Heart right ventricle (tissue), 16 donors: ENCODE data around the gene GINS1. TPM values are rescaled to one million over a fixed set of nuclear protein-coding genes. Genes with fewer than 3 reads are reported as not detected.

Source experiments
- ATAC-seq, 8 donors: fragments of 200-7000 bp; cut with Tn5 transposase; one replicate each; pipeline ENCODE4 v1.9.1; 2020; ENCODE audit warnings: mild to moderate bottlenecking in 8 of 8, moderate library complexity in 8 of 8, moderate number of reproducible peaks in 1 of 8
- DNase-seq, 2 donors: peaks; one replicate each; pipeline ENCODE4 v3.0.0-alpha.2; 2020
- H3K27ac ChIP-seq, 10 donors: fragments of 200-600 bp; sonication (generic) in 2 of 10; one replicate each; pipeline versions ENCODE4 v1.5.0 to v1.8.0; 2020 to 2022; ENCODE audit warnings: mild to moderate bottlenecking in 3 of 10
- H3K27me3 ChIP-seq, 7 donors: fragments of 200-600 bp; one replicate each; pipeline ENCODE4 v1.8.0; 2021 to 2022; ENCODE audit warnings: mild to moderate bottlenecking in 2 of 7
- H3K36me3 ChIP-seq, 9 donors: fragments of 200-600 bp; sonication (generic) in 1 of 9; one replicate each; pipeline versions ENCODE4 v1.5.0 to v1.8.0; 2020 to 2022; ENCODE audit warnings: mild to moderate bottlenecking in 2 of 9
- H3K4me1 ChIP-seq, 9 donors: fragments of 200-600 bp; sonication (generic) in 1 of 9; one replicate each; pipeline versions ENCODE4 v1.5.0 to v1.8.0; 2020 to 2022; ENCODE audit warnings: mild to moderate bottlenecking in 4 of 9
- H3K4me3 ChIP-seq, 10 donors: fragments of 200-600 bp; sonication (generic) in 2 of 10; one replicate each; pipeline versions ENCODE4 v1.5.0 to v1.8.0; 2020 to 2022; ENCODE audit warnings: mild to moderate bottlenecking in 7 of 10, moderate library complexity in 2 of 10
- H3K9me3 ChIP-seq, 11 donors: fragments of 200-600 bp in 10 of 11; sonication (generic) in 2 of 11; one replicate each; pipeline versions ENCODE4 v1.5.0 to v1.8.0; 2013 to 2022; ENCODE audit warnings: mild to moderate bottlenecking in 2 of 11, control low read depth in 1 of 11, moderate library complexity in 1 of 11
- WGBS, 2 donors: extraction: QIAGEN DNeasy Blood & Tissue Kit; methylation state at CpG; one replicate each; pipeline ENCODE4 v1.1.7; 2013; ENCODE audit warnings: inconsistent platforms in 1 of 2; 5-methylcytosine and 5-hydroxymethylcytosine counted together
- intact Hi-C, 10 donors: fragments of 100-400 bp; cut with DNase I; formaldehyde crosslinking; loops; one replicate each; pipeline versions ENCODE4 v1.11.1 to v1.14.2; 2022
- polyA plus RNA-seq, 2 donors: library from polyadenylated mRNA; stranded (reverse); fragments of 200-250 nt; gene quantifications; one replicate each; pipeline ENCODE4 v1.2.3, GENCODE V29; 2013
- total RNA-seq, 10 donors: library from RNA; stranded (reverse); fragmentation: NEBNext Ultra II Directional in 3 of 10; extraction: Animal tissue kit (Norgen Biotek cat#: 25700) in 3 of 10; gene quantifications; one replicate each; pipeline versions ENCODE4 v1.2.1 to v1.2.4, GENCODE V29; 2021 to 2023
- TF ChIP-seq, protein P1 (sequence below), 9 donors: fragments of 200-600 bp; sonication (generic) in 2 of 9; IDR thresholded peaks; one replicate each; pipeline versions ENCODE4 v1.5.0 to v1.8.0; 2021 to 2022; ENCODE audit warnings: antibody characterized with exemption in 9 of 9, mild to moderate bottlenecking in 5 of 9, moderate library complexity in 1 of 9
- donor health status: Arrhythmogenic right ventricular cardiomyopathy.
- donor health status: ischemic (EF 13 %, LVEDD 7.1; RV severe dilation, severe dysfunction).
- donor health status: healthy with polysubstance abuse.
- donor health status: DM: no; HTN: yes; CAD: no.
- donor health status: DM: no; HTN: no; CAD: no.
- donor health status: ischemic (EF 25% LVEDD 6.9; RV normal size, moderate dysfunction).
- donor health status: ischemic (EF 25% LVEDD 5.7; RV mildly dilated, moderate dysfunction).
- donor health status: healthy.
- donor health status: DM: yes; HTN: yes; CAD: no.
- donor health status: Ischemic cardiomyopathy.
- donor health status: ischemic (EF 35%, LVEDD 5.7; RV mildly dilated, moderate dysfunction).
- donor health status: nonischemic (EF 11% LVEDD 7.7; RV severe dilation, severe dysfunction).
- donor health status: DM: yes; HTN: yes; CAD: no.
- donor health status: PGD.
- donor health status: ischemic (EF 29% LVEDD 5.4; RV normal size, mild dysfunction).
- donor health status: nonischemic (EF 23%, LVEDD 6.1; RV moderate dilation, normal function).

Gene GINS1
- total and polyA plus RNA-seq, 12 donors = 0.19 to 1.6 (median 0.54) TPM

DNA sequence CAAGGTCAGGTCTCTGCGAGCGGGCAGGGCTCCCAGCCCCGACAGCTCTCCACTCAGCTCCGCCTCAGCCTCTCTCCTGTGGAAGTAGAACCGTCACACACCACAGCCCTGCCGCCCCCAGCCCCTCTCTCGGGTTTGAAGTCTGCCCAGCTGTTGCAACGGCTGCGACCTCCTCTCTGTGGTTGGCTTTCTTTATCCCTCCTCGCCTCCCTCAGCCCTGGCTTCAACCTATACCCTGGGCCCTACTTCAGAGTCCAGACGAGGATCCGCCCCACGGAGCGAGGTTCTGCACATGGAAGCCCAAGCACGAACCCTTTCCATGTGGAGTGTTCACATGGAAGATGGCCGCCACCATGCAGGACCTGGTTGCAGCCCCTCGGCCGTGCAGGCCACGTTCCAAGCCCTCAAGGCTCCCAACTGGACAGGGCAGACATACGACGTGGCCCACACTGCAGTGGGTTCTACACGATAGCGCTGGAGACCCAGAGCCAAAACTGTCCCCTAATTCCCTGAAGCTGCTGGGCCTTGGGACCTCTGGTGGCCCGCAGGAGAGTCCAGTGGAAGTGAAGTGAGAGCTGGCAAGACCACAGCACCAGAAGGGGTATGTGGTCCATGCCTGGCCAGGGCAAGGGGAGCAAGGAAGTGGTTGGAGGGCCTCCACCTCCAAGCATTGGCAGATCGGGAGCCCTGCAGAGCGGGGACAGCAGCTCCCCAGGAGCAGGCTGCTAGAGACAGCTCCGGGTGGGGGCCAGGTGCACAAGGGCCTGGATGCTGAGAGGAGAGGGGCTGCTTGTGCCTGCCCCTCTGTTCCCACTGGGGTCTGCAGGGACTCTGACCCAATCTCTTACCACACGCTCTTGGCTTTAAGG, 69.8 kb downstream of the GINS1 start:
- Histone ChIP-seq H3K36me3 (peaks cover 0 to 23% (median 0%) of the 10 kb centered on the region in 9 donors), H3K9me3 (no peaks in the 10 kb centered on the region), H3K4me1 (no peaks in the 10 kb centered on the region), H3K4me3 (no peak overlapping the region), H3K27me3 (no peaks in the 10 kb centered on the region), H3K27ac (no peak overlapping the region)
- TF ChIP-seq, protein P1, sequence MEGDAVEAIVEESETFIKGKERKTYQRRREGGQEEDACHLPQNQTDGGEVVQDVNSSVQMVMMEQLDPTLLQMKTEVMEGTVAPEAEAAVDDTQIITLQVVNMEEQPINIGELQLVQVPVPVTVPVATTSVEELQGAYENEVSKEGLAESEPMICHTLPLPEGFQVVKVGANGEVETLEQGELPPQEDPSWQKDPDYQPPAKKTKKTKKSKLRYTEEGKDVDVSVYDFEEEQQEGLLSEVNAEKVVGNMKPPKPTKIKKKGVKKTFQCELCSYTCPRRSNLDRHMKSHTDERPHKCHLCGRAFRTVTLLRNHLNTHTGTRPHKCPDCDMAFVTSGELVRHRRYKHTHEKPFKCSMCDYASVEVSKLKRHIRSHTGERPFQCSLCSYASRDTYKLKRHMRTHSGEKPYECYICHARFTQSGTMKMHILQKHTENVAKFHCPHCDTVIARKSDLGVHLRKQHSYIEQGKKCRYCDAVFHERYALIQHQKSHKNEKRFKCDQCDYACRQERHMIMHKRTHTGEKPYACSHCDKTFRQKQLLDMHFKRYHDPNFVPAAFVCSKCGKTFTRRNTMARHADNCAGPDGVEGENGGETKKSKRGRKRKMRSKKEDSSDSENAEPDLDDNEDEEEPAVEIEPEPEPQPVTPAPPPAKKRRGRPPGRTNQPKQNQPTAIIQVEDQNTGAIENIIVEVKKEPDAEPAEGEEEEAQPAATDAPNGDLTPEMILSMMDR (IDR thresholded peaks at IDR 0.05) = no peak
- DNase-seq = no peak
- peak in 1 of 8 donors; percentile 15 for ATAC-seq
- intact Hi-C loops = no loop called here
- 95 to 96% methylated on average over 28 of the region's 28 CpGs for WGBS, 2 donors

DNA sequence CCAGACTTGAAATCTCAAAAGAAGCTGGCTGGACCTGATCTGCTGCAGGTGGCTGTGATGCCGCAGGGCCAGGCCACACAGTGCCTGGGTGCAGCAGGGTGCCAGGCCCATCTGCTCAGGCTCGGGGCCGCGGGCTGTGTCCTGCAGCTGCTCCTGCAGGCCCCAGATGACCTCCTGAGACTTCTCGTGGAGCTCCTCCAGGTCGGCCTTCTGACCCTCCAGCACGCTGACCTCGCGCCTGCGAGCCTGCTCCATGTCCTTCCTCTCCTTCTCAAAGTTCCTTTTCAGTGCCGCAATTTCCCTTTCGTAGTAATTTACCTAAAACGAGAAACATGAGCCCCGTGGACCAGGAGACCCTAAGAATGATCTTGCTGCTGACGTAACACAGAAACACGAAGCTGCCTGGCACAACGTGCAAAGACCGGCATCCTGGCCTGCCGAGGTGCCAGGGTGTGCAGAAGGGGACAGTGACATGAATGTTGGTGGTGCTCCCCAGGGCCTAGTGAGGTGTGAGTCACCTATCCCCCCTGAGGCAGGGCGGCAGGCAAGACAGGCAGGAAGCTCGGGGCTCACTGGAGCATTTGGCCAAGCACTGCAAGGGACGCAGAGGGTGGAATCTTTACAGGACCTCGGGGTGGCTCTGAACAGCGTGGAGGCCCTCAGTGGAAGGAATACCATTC, 71.6 kb downstream of the GINS1 start:
- Histone ChIP-seq H3K4me3 (no peak overlapping the region), H3K27me3 (no peaks in the 10 kb centered on the region), H3K9me3 (no peaks in the 10 kb centered on the region), H3K36me3 (peaks cover 0 to 30% (median 0%) of the 10 kb centered on the region in 9 donors), H3K4me1 (no peaks in the 10 kb centered on the region), H3K27ac (no peak overlapping the region)
- TF ChIP-seq, protein P1 (IDR thresholded peaks at IDR 0.05) = no peak
- ATAC-seq (no peak), DNase-seq (no peak)
- WGBS, 2 donors = 93 to 94% methylated on average over 24 of the region's 24 CpGs
- intact Hi-C loops = no loop called here

DNA sequence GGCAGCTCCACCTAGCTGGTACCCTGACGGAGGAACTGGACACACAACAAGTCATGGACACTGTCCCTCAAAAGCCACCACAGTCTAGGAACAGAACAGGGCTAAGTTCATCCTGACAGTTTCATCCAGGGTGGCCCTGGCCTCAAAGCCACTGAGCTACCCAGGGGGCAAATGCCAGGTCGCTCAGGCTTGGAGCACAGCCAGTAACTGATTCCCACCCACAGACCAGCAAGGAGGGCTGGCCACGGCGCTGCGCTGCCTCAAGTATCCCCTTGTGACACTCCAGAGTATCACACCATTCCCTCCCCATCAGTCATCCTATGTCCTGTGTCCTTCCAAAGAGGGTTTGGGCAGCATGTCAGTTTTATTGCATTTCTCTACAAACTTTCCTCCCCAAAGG, 72.2 kb downstream of the GINS1 start:
- intact Hi-C loops = no loop called here
- Histone ChIP-seq H3K4me3 (no peak overlapping the region), H3K9me3 (no peaks in the 10 kb centered on the region), H3K27ac (no peak overlapping the region), H3K36me3 (peaks cover 0 to 30% (median 0%) of the 10 kb centered on the region in 9 donors), H3K4me1 (peaks cover 0 to 3% (median 0%) of the 10 kb centered on the region in 9 donors), H3K27me3 (no peaks in the 10 kb centered on the region)
- TF ChIP-seq, protein P1 (IDR thresholded peaks at IDR 0.05) = no peak
- no peak for ATAC-seq
- 83 to 93% methylated on average over 5 of the region's 5 CpGs for WGBS, 2 donors
- no peak for DNase-seq

DNA sequence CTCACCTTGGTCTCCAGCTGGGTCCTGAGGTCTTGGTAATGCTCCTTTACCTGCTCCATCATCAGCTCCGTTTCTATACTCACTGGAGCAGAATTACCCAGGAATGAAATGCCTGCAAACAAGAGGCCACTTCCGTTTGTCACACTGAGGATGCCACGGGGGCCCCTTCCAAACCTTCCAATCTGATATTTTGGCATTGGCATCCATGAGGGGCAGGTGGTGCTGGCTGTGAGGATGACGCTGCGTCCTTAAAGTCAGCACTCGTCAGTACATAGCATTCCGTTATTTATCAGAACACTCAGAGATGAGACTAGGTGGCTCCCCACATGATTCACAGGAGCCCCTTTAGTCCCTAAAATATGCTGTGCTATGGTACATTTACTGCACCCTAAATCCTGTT, 72.7 kb downstream of the GINS1 start:
- TF ChIP-seq, protein P1 (IDR thresholded peaks at IDR 0.05) = no peak
- 75 to 80% methylated on average over 7 of the region's 7 CpGs for WGBS, 2 donors
- intact Hi-C loops = no loop called here

More for the DNA sequence above, 72.7 kb downstream of the GINS1 start:
- H3K4me1 ChIP-seq = peaks cover 0 to 8% (median 0%) of the 10 kb centered on the region in 9 donors
- H3K27ac ChIP-seq = no peak overlapping the region
- H3K36me3 ChIP-seq = peaks cover 0 to 30% (median 0%) of the 10 kb centered on the region in 9 donors
- H3K27me3 ChIP-seq = no peaks in the 10 kb centered on the region
- no peak for DNase-seq
- no peak for ATAC-seq
- no peak overlapping the region for H3K4me3 ChIP-seq
- no peaks in the 10 kb centered on the region for H3K9me3 ChIP-seq
